ENCODE data around the gene LIFR. TPM values are rescaled to one million over a fixed set of nuclear protein-coding genes. Genes with fewer than 3 reads are reported as not detected.
A peak's percentile ranks its signal among the peaks of the same experiment; 100 is the strongest.

Gene LIFR
- polyA plus RNA-seq, 2 of the 4 experiments (the other 2 are of a cell fraction), result 3.8 to 7.9 TPM

DNA sequence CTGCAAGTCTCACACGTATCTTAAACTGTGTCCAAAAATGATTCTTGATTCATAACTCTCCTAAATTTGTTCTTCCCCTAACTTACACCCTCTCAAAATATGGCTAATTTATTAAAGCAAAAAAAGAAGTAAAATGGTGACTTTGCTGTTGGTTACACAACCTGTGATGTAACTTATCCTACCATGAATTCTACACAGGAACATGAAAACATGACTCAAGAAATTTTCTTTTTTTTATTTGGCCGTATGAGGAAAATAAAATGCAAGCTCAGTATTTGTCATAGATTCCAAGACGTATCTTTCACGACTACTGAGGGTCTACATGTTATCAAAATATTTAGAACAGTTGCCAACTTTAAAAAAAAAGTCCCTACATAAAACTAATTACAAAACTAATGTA lies 9.2 kb downstream of the LIFR start:
- FAIRE-seq (no peak), ATAC-seq (no peak), DNase-seq (ENCODE audit: low read depth in 1 of 2, low spot score in 1 of 2) (no peak)
- no peaks in the 10 kb centered on the region for H3K9me3 ChIP-seq
- TF ChIP-seq MAFK (IDR thresholded peaks at IDR 0.05; ENCODE audit: partially characterized antibody), result peak; percentile 23
- TF ChIP-seq KDM5A (IDR thresholded peaks at IDR 0.05), result no peak
- TF ChIP-seq EHMT2 (IDR thresholded peaks at IDR 0.05; ENCODE audit: low read depth), result no peak
- no peak for TF ChIP-seq EHF (CRISPR knock-in tag; IDR thresholded peaks at IDR 0.05)
- POLR2A ChIA-PET, result no interaction called here
- no peak overlapping the region for H3K4me3 ChIP-seq
- H3K4me2 ChIP-seq, result no peak overlapping the region
- CTCF ChIA-PET, result interaction anchor here (4.3 to 7.0 kb wide), 2 partner anchors 105 to 262 kb away, joined by 17 to 67 read pairs; no protein-coding TSS in a partner anchor
- H3K4me1 ChIP-seq, result peaks cover 19% of the 10 kb centered on the region; the same call in 2 of the 3 replicates
- H3K27ac ChIP-seq, result no peak overlapping the region
- whole genome bisulfite sequencing (ENCODE audit: missing lambda C conversion rate), result 90% methylated on average over 4 of the region's 4 CpGs

DNA sequence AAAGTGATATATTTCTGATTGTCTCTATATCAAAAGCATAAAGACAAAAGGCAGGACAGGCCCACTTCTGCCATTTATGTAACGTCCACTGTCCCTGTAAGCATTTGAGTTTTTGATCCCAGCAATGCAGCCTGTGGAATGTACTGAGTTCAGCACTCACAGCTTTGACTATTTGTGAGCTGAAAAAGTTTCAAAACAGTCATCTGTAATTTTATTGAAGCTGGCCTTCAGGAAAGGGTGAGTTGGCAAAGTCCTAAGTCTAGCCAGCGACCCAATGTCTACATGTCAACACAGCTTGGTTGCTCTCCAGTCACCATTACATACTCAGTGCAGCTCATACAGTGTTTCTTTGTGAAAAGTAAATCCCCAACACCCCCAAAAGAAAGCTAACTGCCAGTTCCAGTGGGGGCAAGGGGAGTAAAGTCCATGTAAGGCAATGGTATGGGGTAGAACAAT lies 9.7 kb downstream of the LIFR start:
- H3K4me1 ChIP-seq, result peaks cover 19% of the 10 kb centered on the region; the same call in 2 of the 3 replicates
- ChIA-PET POLR2A (no interaction called here), CTCF (interaction anchor here (4.3 to 7.0 kb wide), 2 partner anchors 104 to 263 kb away, joined by 17 to 67 read pairs; no protein-coding TSS in a partner anchor)
- ATAC-seq, result no peak
- H3K4me2 ChIP-seq, result no peak overlapping the region
- H3K4me3 ChIP-seq, result no peak overlapping the region
- no peaks in the 10 kb centered on the region for H3K9me3 ChIP-seq
- 81% methylated on average over 2 of the region's 2 CpGs for WGBS (ENCODE audit: missing lambda C conversion rate)
- H3K27ac ChIP-seq, result no peak overlapping the region
- no peak for DNase-seq (ENCODE audit: low read depth in 1 of 2, low spot score in 1 of 2)
- TF ChIP-seq JUNB (IDR thresholded peaks at IDR 0.05), result no peak
- TF ChIP-seq EHF (CRISPR knock-in tag; IDR thresholded peaks at IDR 0.05), result no peak
- TF ChIP-seq, protein P1, sequence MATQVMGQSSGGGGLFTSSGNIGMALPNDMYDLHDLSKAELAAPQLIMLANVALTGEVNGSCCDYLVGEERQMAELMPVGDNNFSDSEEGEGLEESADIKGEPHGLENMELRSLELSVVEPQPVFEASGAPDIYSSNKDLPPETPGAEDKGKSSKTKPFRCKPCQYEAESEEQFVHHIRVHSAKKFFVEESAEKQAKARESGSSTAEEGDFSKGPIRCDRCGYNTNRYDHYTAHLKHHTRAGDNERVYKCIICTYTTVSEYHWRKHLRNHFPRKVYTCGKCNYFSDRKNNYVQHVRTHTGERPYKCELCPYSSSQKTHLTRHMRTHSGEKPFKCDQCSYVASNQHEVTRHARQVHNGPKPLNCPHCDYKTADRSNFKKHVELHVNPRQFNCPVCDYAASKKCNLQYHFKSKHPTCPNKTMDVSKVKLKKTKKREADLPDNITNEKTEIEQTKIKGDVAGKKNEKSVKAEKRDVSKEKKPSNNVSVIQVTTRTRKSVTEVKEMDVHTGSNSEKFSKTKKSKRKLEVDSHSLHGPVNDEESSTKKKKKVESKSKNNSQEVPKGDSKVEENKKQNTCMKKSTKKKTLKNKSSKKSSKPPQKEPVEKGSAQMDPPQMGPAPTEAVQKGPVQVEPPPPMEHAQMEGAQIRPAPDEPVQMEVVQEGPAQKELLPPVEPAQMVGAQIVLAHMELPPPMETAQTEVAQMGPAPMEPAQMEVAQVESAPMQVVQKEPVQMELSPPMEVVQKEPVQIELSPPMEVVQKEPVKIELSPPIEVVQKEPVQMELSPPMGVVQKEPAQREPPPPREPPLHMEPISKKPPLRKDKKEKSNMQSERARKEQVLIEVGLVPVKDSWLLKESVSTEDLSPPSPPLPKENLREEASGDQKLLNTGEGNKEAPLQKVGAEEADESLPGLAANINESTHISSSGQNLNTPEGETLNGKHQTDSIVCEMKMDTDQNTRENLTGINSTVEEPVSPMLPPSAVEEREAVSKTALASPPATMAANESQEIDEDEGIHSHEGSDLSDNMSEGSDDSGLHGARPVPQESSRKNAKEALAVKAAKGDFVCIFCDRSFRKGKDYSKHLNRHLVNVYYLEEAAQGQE (IDR thresholded peaks at IDR 0.05), result no peak
- TF ChIP-seq RAD21 (conservative IDR thresholded peaks at IDR 0.05 in 1 of 2, IDR thresholded peaks at IDR 0.05 in 1 of 2), result no peak
- no peak for TF ChIP-seq FOSB (CRISPR knock-in tag; IDR thresholded peaks at IDR 0.05)
- TF ChIP-seq SMC3 (IDR thresholded peaks at IDR 0.05), result no peak
- TF ChIP-seq HOXB13 (CRISPR knock-in tag; IDR thresholded peaks at IDR 0.05; ENCODE audit: low read depth), result no peak
- no peak for TF ChIP-seq NPAS2 (CRISPR knock-in tag; IDR thresholded peaks at IDR 0.05; ENCODE audit: borderline replicate concordance)
- no peak for TF ChIP-seq POLR2A (IDR thresholded peaks at IDR 0.05; ENCODE audit: low read length)
- no peak for TF ChIP-seq FOSL2 (IDR thresholded peaks at IDR 0.05)
- TF ChIP-seq FOSL2 (CRISPR knock-in tag; IDR thresholded peaks at IDR 0.05), result no peak
- TF ChIP-seq, protein P2, sequence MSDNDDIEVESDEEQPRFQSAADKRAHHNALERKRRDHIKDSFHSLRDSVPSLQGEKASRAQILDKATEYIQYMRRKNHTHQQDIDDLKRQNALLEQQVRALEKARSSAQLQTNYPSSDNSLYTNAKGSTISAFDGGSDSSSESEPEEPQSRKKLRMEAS (IDR thresholded peaks at IDR 0.05), result no peak
- TF ChIP-seq ZFP36 (IDR thresholded peaks at IDR 0.05; ENCODE audit: borderline replicate concordance, partially characterized antibody), result no peak
- FAIRE-seq, result no peak

DNA sequence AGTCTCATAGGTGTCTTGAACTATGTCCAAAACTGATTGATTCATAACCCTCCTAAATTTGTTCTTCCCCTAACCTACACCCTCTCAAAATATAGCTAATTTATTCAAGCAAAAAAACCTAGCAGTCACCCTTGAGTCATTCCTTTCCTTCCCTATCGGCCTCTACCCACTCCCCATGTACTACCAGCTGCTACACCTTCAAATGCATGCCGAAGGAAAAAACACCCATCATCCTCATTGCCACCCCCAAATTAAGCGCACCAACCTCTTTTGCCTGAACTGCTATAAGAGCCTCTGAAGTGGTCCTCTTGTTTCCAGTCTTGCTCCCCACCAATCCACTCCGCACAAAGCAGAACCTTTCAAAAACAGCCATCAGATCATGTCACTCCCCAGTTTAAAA lies 12.6 kb downstream of the LIFR start:
- ATAC-seq (no peak), DNase-seq (ENCODE audit: low read depth in 1 of 2, low spot score in 1 of 2) (no peak), FAIRE-seq (no peak)
- Histone ChIP-seq H3K27ac (no peak overlapping the region), H3K4me3 (no peak overlapping the region), H3K4me2 (no peak overlapping the region), H3K9me3 (no peaks in the 10 kb centered on the region), H3K4me1 (peaks cover 13% of the 10 kb centered on the region; the same call in 2 of the 3 replicates)
- ChIA-PET CTCF (interaction anchor here (1.5 kb wide), 1 partner anchor 102 kb away, joined by 4 read pairs; no protein-coding TSS in a partner anchor), POLR2A (no interaction called here)
- 96% methylated on average over 4 of the region's 4 CpGs for WGBS (ENCODE audit: missing lambda C conversion rate)
- TF ChIP-seq HOXB13 (CRISPR knock-in tag; IDR thresholded peaks at IDR 0.05; ENCODE audit: low read depth) (no peak), SREBF2 (IDR thresholded peaks at IDR 0.05) (no peak), CBX2 (IDR thresholded peaks at IDR 0.05; ENCODE audit: borderline replicate concordance, low read depth) (no peak), HEYL (CRISPR knock-in tag; IDR thresholded peaks at IDR 0.05) (no peak), RARB (CRISPR knock-in tag; IDR thresholded peaks at IDR 0.05) (no peak), POLR2A (IDR thresholded peaks at IDR 0.05; ENCODE audit: low read length) (no peak), POLR2AphosphoS2 (conservative IDR thresholded peaks at IDR 0.05; ENCODE audit: low read length) (no peak), CHD4 (IDR thresholded peaks at IDR 0.05; ENCODE audit: borderline replicate concordance) (no peak), HDAC2 (IDR thresholded peaks at IDR 0.05) (no peak), RCOR1 (IDR thresholded peaks at IDR 0.05; ENCODE audit: low read depth, low read length) (no peak), NPAS2 (CRISPR knock-in tag; IDR thresholded peaks at IDR 0.05; ENCODE audit: borderline replicate concordance) (no peak)
- TF ChIP-seq, protein P3, sequence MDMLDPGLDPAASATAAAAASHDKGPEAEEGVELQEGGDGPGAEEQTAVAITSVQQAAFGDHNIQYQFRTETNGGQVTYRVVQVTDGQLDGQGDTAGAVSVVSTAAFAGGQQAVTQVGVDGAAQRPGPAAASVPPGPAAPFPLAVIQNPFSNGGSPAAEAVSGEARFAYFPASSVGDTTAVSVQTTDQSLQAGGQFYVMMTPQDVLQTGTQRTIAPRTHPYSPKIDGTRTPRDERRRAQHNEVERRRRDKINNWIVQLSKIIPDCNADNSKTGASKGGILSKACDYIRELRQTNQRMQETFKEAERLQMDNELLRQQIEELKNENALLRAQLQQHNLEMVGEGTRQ (IDR thresholded peaks at IDR 0.05), result no peak
- TF ChIP-seq, protein P4, sequence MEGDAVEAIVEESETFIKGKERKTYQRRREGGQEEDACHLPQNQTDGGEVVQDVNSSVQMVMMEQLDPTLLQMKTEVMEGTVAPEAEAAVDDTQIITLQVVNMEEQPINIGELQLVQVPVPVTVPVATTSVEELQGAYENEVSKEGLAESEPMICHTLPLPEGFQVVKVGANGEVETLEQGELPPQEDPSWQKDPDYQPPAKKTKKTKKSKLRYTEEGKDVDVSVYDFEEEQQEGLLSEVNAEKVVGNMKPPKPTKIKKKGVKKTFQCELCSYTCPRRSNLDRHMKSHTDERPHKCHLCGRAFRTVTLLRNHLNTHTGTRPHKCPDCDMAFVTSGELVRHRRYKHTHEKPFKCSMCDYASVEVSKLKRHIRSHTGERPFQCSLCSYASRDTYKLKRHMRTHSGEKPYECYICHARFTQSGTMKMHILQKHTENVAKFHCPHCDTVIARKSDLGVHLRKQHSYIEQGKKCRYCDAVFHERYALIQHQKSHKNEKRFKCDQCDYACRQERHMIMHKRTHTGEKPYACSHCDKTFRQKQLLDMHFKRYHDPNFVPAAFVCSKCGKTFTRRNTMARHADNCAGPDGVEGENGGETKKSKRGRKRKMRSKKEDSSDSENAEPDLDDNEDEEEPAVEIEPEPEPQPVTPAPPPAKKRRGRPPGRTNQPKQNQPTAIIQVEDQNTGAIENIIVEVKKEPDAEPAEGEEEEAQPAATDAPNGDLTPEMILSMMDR (IDR thresholded peaks at IDR 0.05), result no peak
- TF ChIP-seq, protein P5, sequence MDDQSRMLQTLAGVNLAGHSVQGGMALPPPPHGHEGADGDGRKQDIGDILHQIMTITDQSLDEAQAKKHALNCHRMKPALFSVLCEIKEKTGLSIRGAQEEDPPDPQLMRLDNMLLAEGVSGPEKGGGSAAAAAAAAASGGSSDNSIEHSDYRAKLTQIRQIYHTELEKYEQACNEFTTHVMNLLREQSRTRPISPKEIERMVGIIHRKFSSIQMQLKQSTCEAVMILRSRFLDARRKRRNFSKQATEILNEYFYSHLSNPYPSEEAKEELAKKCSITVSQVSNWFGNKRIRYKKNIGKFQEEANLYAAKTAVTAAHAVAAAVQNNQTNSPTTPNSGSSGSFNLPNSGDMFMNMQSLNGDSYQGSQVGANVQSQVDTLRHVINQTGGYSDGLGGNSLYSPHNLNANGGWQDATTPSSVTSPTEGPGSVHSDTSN (IDR thresholded peaks at IDR 0.05), result no peak
- TF ChIP-seq, protein P6, sequence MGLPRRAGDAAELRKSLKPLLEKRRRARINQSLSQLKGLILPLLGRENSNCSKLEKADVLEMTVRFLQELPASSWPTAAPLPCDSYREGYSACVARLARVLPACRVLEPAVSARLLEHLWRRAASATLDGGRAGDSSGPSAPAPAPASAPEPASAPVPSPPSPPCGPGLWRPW (IDR thresholded peaks at IDR 0.05), result no peak

Measured in A549 (cell line).